HG03439 (cell line): Measurements from ENCODE around the gene BCAR3.

Source experiments
- ATAC-seq: cut with Tn5 transposase; IDR thresholded peaks from one replicate; pipeline ENCODE4 v1.9.1; 2021; ENCODE audit warnings: mild to moderate bottlenecking, moderate library complexity; ENCODE audit not compliant: unreplicated experiment

BCAR3 gene

GRCh38 chr1:93640656-93641440 is 40.8 kb downstream of the BCAR3 start:
- no peak for ATAC-seq

GRCh38 chr1:93638981-93639380 is 42.7 kb downstream of the BCAR3 start:
- ATAC-seq, result no peak

GRCh38 chr1:93638307-93638847 is 43.3 kb downstream of the BCAR3 start:
- no peak for ATAC-seq

- no peak for ATAC-seq
Observed at GRCh38 chr1:93636712-93637111, 44.9 kb downstream of the BCAR3 start.

GRCh38 chr1:93635614-93636543 is 45.8 kb downstream of the BCAR3 start:
- ATAC-seq, result no peak

GRCh38 chr1:93633313-93633712 is 48.3 kb downstream of the BCAR3 start:
- no peak for ATAC-seq

GRCh38 chr1:93631626-93632365 is 49.8 kb downstream of the BCAR3 start:
- peak; percentile 58 for ATAC-seq

GRCh38 chr1:93630168-93630567 is 51.5 kb downstream of the BCAR3 start:
- ATAC-seq, result no peak

GRCh38 chr1:93629101-93630059 is 52.3 kb downstream of the BCAR3 start:
- no peak for ATAC-seq

GRCh38 chr1:93628681-93629080 is 53.0 kb downstream of the BCAR3 start:
- no peak for ATAC-seq

- no peak for ATAC-seq
Observed at GRCh38 chr1:93625582-93626327, 55.9 kb downstream of the BCAR3 start.

- ATAC-seq, result no peak
Observed at GRCh38 chr1:93623875-93624274, 57.8 kb downstream of the BCAR3 start.

- ATAC-seq, result no peak
Observed at GRCh38 chr1:93623436-93623835, 58.2 kb downstream of the BCAR3 start.

- ATAC-seq, result no peak
Observed at GRCh38 chr1:93621246-93621645, 60.4 kb downstream of the BCAR3 start.

- ATAC-seq, result no peak
Observed at GRCh38 chr1:93620841-93621210, 60.8 kb downstream of the BCAR3 start.

- ATAC-seq, result no peak
Observed at GRCh38 chr1:93620172-93620840, 61.3 kb downstream of the BCAR3 start.

- ATAC-seq, result no peak
Observed at GRCh38 chr1:93619507-93620171, 62.0 kb downstream of the BCAR3 start.
